ENCODE results near the gene KLHL6. TPM values are rescaled to one million over a fixed set of nuclear protein-coding genes. Genes with fewer than 3 reads are reported as not detected.
A peak's percentile ranks its signal among the peaks of the same experiment; 100 is the strongest.

The KLHL6 gene
- total RNA-seq, 2 experiments from 2014 or later, result 23.9 to 24.2 TPM

GRCh38 chr3:183489455-183490210 is 65.9 kb downstream of the KLHL6 start:
- peaks cover 0 to 3% of the 10 kb centered on the region in 2 experiments for H3K9me3 ChIP-seq (ENCODE audit: control insufficient read depth in 1 of 2, insufficient read depth in 1 of 2, low read length in 2 of 2)
- peaks cover 50% of the 10 kb centered on the region for H3K36me3 ChIP-seq (ENCODE audit: insufficient read depth, low read length)

GRCh38 chr3:183488343-183488742 is 67.2 kb downstream of the KLHL6 start:
- POLR2A ChIA-PET, result interaction anchor here (1.9 kb wide), 1 partner anchor 9 kb away, joined by 7 read pairs; no protein-coding TSS in a partner anchor
- ATAC-seq (ENCODE audit: poor library complexity), result no peak
- H3K27ac Mint-ChIP-seq, result peak overlapping the region; percentile 32

More at GRCh38 chr3:183489455-183490210, 65.9 kb downstream of the KLHL6 start:
- no peaks in the 10 kb centered on the region for H3K27me3 ChIP-seq (ENCODE audit: control insufficient read depth in 1 of 2, insufficient read depth in 2 of 2, low read length in 2 of 2)
- DNase-seq, result no peak
- Mint-ChIP-seq H3K9me3 (no peaks in the 10 kb centered on the region), H3K36me3 (ENCODE audit: low read depth) (peaks cover 68% of the 10 kb centered on the region), H3K4me3 (no peak overlapping the region), H3K4me1 (ENCODE audit: low read depth) (peaks cover 18% of the 10 kb centered on the region), H3K27me3 (no peaks in the 10 kb centered on the region), H3K27ac (peak overlapping the region; percentile 54)
- no peaks in the 10 kb centered on the region for H3K4me1 ChIP-seq (ENCODE audit: insufficient read depth, low read length)
- intact Hi-C loops (cut with DNase I, micrococcal nuclease), result no loop called here
- H3K4me3 ChIP-seq (ENCODE audit: low read length), result no peak overlapping the region
- ChIA-PET POLR2A (interaction anchor here (1.9 kb wide), 1 partner anchor 10 kb away, joined by 7 read pairs; no protein-coding TSS in a partner anchor), CTCF (interaction anchor here (1.2 kb wide), 1 partner anchor 8 kb away, joined by 3 read pairs; no protein-coding TSS in a partner anchor)
- H3K27ac ChIP-seq (ENCODE audit: low read depth in 1 of 2, low read length in 2 of 2), result no peak overlapping the region
- TF ChIP-seq CTCF (IDR thresholded peaks at IDR 0.05), result no peak
- no peak for ATAC-seq (ENCODE audit: poor library complexity)

GRCh38 chr3:183487896-183488295 is 67.6 kb downstream of the KLHL6 start:
- peaks cover 24% of the 10 kb centered on the region for H3K4me1 Mint-ChIP-seq (ENCODE audit: low read depth)
- H3K4me1 ChIP-seq (ENCODE audit: insufficient read depth, low read length), result no peaks in the 10 kb centered on the region
- H3K9me3 ChIP-seq (ENCODE audit: control insufficient read depth in 1 of 2, insufficient read depth in 1 of 2, low read length in 2 of 2), result peaks cover 0 to 3% of the 10 kb centered on the region in 2 experiments
- no peaks in the 10 kb centered on the region for H3K27me3 Mint-ChIP-seq
- peaks cover 51% of the 10 kb centered on the region for H3K36me3 Mint-ChIP-seq (ENCODE audit: low read depth)
- no peak overlapping the region for H3K4me3 Mint-ChIP-seq
- peaks cover 34% of the 10 kb centered on the region for H3K36me3 ChIP-seq (ENCODE audit: insufficient read depth, low read length)
- H3K4me3 ChIP-seq (ENCODE audit: low read length), result no peak overlapping the region
- no peak for TF ChIP-seq CTCF (IDR thresholded peaks at IDR 0.05)
- no peaks in the 10 kb centered on the region for H3K27me3 ChIP-seq (ENCODE audit: control insufficient read depth in 1 of 2, insufficient read depth in 2 of 2, low read length in 2 of 2)
- H3K27ac ChIP-seq (ENCODE audit: low read depth in 1 of 2, low read length in 2 of 2), result no peak overlapping the region
- no peaks in the 10 kb centered on the region for H3K9me3 Mint-ChIP-seq
- ChIA-PET POLR2A (interaction anchor here (0.6 to 1.9 kb wide), 2 partner anchors 9 to 363 kb away, joined by 4 to 7 read pairs; no protein-coding TSS in a partner anchor), CTCF (no interaction called here)
- peak overlapping the region; percentile 32 for H3K27ac Mint-ChIP-seq
- no peak for DNase-seq
- intact Hi-C loops (cut with DNase I, micrococcal nuclease), result no loop called here
- no peak for ATAC-seq (ENCODE audit: poor library complexity)

More at GRCh38 chr3:183488343-183488742, 67.2 kb downstream of the KLHL6 start:
- Histone ChIP-seq H3K36me3 (ENCODE audit: insufficient read depth, low read length) (peaks cover 39% of the 10 kb centered on the region), H3K27me3 (ENCODE audit: control insufficient read depth in 1 of 2, insufficient read depth in 2 of 2, low read length in 2 of 2) (no peaks in the 10 kb centered on the region), H3K4me3 (ENCODE audit: low read length) (no peak overlapping the region), H3K9me3 (ENCODE audit: control insufficient read depth in 1 of 2, insufficient read depth in 1 of 2, low read length in 2 of 2) (peaks cover 0 to 3% of the 10 kb centered on the region in 2 experiments), H3K27ac (ENCODE audit: low read depth in 1 of 2, low read length in 2 of 2) (no peak overlapping the region), H3K4me1 (ENCODE audit: insufficient read depth, low read length) (no peaks in the 10 kb centered on the region)
- CTCF ChIA-PET, result no interaction called here
- no peak for TF ChIP-seq CTCF (IDR thresholded peaks at IDR 0.05)
- Mint-ChIP-seq H3K4me1 (ENCODE audit: low read depth) (peaks cover 21% of the 10 kb centered on the region), H3K9me3 (no peaks in the 10 kb centered on the region), H3K36me3 (ENCODE audit: low read depth) (peaks cover 55% of the 10 kb centered on the region), H3K27me3 (no peaks in the 10 kb centered on the region), H3K4me3 (no peak overlapping the region)
- DNase-seq, result no peak
- intact Hi-C loops (cut with DNase I, micrococcal nuclease), result no loop called here

All from CD4-positive, alpha-beta T cell (primary cell).